ENCODE results near the gene MX2.

- TF ChIP-seq USF1 (IDR thresholded peaks at IDR 0.05): no peak
- no peak for TF ChIP-seq EGR1 (IDR thresholded peaks at IDR 0.05)
- TF ChIP-seq EP300 (IDR thresholded peaks at IDR 0.05; ENCODE audit: borderline replicate concordance): no peak
- TF ChIP-seq RAD21 (IDR thresholded peaks at IDR 0.05; ENCODE audit: low read depth): no peak
- no peak for TF ChIP-seq REST (IDR thresholded peaks at IDR 0.05; ENCODE audit: low read depth)
Observed at GRCh38 chr21:41333752-41334151, 28.1 kb upstream of the MX2 start.

Measured in Ishikawa (cell line).